Muscle layer of colon (tissue), 2 donors: Measurements from ENCODE around the gene TBC1D8.

Experiments used
- H3K27ac ChIP-seq: one replicate; pipeline ENCODE4 v1.7.0; 2013; ENCODE audit warnings: low read depth, mild to moderate bottlenecking, low read length, moderate library complexity
- H3K27me3 ChIP-seq, 2 donors: one replicate each; pipeline ENCODE4 v1.7.0; 2013; ENCODE audit warnings: low read length in 2 of 2, mild to moderate bottlenecking in 2 of 2; ENCODE audit not compliant: insufficient read depth in 2 of 2, control insufficient read depth in 1 of 2
- H3K36me3 ChIP-seq: one replicate; pipeline ENCODE4 v1.7.0; 2013; ENCODE audit warnings: mild to moderate bottlenecking, low read length; ENCODE audit not compliant: insufficient read depth
- H3K4me1 ChIP-seq: one replicate; pipeline ENCODE4 v1.7.0; 2013; ENCODE audit warnings: mild to moderate bottlenecking, low read length; ENCODE audit not compliant: insufficient read depth
- H3K4me3 ChIP-seq, 2 donors: one replicate each; pipeline ENCODE4 v1.7.0; 2013; ENCODE audit warnings: low read length in 2 of 2, low read depth in 1 of 2, mild to moderate bottlenecking in 1 of 2, moderate library complexity in 1 of 2
- H3K9ac ChIP-seq: one replicate; pipeline ENCODE4 v1.7.0; 2013; ENCODE audit warnings: low read length
- H3K9me3 ChIP-seq: one replicate; pipeline ENCODE4 v1.7.0; 2013; ENCODE audit warnings: mild to moderate bottlenecking, low read length
- donor health status: abdominal sarcoma.
- donor health status: Adenocarcinoma of cecum.

TBC1D8 gene

DNA sequence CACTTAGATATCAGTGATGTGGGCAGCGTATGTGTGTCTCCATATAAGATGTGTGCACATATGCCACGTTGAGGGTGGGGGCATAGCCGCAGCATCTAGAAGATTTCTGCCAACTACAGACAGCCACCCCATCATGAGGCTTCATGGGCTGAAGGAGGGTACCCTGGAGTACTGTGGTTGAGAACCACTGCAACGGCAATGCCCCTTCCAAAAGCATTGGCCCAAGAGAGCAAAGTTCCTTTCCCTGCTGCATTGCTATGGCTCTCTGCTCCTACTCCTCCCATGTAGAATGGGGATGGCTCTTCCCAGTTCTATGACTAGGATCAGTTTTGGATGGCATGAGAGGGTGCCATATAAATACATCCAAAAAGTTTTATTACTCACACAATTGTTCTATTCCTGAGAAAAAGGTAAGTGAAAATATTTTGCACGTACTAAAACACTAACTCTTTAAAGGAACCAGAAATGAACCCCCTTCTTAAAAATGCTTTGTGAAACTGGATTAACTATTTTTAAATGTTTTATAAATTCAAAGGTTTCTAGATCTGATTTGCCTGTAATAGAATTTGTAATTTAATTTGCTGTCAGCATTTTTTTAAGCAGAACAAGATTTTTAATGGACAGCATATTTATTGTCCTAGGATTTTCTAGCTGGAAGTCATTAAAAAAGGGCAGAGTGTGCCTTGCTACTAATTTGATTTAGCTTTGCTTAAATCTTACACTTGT lies 153.5 kb downstream of the TBC1D8 start:
- Histone ChIP-seq H3K36me3 (peaks cover 6% of the 10 kb centered on the region), H3K9me3 (no peaks in the 10 kb centered on the region), H3K9ac (no peak overlapping the region), H3K4me3 (no peak overlapping the region), H3K27ac (no peak overlapping the region), H3K27me3 (no peaks in the 10 kb centered on the region), H3K4me1 (peaks cover 4% of the 10 kb centered on the region)

DNA sequence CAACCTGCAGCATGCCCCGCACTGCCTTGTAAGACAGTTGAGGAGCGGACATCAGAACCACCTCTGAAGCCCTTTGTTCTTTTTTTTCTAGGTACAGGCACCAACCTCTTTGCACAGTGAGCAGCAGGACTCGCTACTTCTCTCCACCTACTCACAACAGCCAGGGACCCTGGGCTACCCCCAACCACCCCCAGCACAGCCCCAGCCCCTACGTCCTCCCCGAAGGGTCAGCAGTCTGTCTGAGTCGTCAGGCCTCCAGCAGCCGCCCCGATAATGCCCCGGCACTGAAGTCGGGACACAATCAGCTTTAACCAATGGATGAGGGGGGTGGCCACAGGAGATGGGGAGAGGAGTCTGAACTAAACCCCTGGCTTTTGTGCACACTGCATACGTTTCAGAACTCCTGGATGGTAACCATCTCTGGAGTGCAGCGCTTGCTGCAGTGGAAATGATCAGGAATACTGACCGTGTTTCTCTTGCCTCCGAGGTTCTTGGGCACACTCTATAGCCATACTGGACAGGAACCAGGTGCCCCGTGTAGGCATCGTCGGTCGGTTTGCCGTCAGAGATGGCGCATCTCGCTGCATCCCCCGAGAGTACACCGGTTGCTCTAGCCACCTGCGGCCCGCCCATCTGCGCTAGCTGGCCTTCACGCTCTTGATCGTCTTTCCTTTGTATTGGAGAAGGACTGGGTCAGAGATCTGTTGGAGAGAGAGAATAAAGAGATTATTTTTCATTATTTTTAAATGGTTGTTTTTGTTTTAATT lies 155.7 kb downstream of the TBC1D8 start:
- H3K27me3 ChIP-seq: no peaks in the 10 kb centered on the region
- no peak overlapping the region for H3K27ac ChIP-seq
- peaks cover 6% of the 10 kb centered on the region for H3K36me3 ChIP-seq
- no peaks in the 10 kb centered on the region for H3K4me1 ChIP-seq
- no peak overlapping the region for H3K9ac ChIP-seq
- no peak overlapping the region for H3K4me3 ChIP-seq
- H3K9me3 ChIP-seq: no peaks in the 10 kb centered on the region

DNA sequence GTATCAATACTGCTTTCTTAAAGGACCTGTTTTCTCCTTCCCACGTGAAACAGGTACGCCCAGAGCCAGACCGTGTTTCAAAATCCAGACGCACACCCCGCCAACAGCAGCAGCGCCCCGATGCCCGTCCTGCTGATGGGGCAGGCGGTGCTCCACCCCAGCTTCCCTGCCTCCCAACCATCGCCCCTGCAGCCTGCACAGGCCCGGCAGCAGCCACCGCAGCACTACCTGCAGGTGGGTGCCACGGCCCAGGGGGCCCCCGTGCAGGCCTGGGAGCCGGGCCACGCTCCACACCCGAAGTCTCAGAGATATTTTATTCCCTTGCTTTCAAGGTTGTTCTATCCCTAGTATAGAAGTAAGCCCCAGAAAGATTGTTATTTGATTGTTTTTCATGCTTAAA lies 157.9 kb downstream of the TBC1D8 start:
- Histone ChIP-seq H3K9ac (no peak overlapping the region), H3K4me1 (no peaks in the 10 kb centered on the region), H3K27me3 (no peaks in the 10 kb centered on the region), H3K4me3 (no peak overlapping the region), H3K9me3 (no peaks in the 10 kb centered on the region), H3K27ac (no peak overlapping the region), H3K36me3 (peaks cover 7% of the 10 kb centered on the region)

DNA sequence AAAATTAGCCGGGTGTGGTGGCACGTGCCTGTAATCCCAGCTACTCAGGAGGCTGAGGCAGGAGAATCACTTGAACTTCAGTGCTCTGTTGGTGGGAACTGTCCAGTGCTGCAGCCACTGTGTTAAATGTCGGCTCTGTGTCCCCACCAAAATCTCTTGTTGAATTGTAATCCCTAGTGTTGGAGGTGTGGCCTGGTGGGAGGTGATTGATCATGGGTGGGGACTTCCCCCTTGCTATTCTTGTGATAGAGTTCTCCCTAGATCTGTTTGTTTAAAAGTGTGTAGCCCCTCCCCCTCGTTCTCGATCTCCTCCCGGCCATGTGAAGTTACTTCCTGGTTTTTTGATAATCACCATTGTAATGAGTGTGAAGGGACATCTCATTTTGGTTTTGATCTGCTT lies 158.9 kb downstream of the TBC1D8 start:
- H3K27me3 ChIP-seq: no peaks in the 10 kb centered on the region
- no peak overlapping the region for H3K4me3 ChIP-seq
- no peaks in the 10 kb centered on the region for H3K9me3 ChIP-seq
- peaks cover 13% of the 10 kb centered on the region for H3K36me3 ChIP-seq
- H3K4me1 ChIP-seq: no peaks in the 10 kb centered on the region
- H3K27ac ChIP-seq: no peak overlapping the region
- no peak overlapping the region for H3K9ac ChIP-seq

DNA sequence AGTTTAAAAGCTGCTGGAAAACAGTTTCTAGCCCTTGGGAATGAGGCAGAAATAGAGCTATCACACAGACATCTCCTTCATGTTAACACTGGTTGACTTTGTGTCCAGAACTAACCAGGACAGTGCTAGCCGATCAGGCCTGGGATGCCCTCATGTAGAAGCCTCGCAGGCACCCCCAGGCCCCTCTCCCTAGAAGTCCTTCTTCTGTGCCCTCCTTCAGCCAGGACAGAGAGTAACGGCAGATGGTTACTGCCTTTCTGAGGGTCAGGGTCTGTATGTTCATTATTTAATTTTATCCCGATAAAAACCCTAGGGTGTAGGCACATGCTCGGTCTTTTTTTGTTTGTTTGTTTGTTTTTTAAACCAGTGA lies 159.8 kb downstream of the TBC1D8 start:
- Histone ChIP-seq H3K27ac (no peak overlapping the region), H3K9ac (no peak overlapping the region), H3K9me3 (no peaks in the 10 kb centered on the region), H3K27me3 (no peaks in the 10 kb centered on the region), H3K4me3 (no peak overlapping the region), H3K36me3 (peaks cover 13% of the 10 kb centered on the region), H3K4me1 (no peaks in the 10 kb centered on the region)

DNA sequence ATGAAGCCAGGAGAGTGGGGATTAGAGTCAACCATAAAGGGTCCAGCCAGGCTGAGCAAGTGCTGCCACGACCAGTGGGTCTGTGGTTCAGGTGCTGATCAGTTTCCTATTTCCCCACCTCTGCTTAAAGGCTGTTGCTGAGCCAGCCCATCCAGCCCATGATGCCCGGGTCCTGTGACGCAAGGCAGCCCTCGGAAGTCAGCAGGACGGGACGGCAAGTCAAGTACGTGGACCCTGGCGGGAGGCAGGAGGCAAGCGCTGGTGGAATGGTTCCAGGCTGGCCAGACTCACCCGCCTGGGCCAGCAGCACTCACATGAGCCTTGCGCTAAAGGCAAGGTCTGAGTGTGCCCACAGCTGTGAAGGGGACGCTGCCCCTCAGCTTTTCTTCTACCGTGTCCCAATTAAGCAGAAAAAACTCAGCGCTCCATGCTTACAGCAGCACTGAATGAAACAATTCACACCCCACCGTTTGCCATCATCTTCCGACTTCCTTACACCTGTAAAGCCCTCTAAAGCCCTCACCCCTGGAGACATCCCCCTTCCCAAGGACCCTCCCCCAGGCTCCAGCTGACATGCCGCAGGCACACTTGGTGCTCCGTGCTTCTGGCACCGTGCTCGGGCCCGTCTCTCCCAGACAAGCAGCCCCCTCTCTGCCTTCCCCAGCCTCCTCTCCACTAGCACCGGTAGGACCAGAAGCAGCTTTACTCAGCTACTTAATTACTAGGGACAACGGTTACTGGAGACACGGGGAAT lies 160.4 kb downstream of the TBC1D8 start:
- peaks cover 13% of the 10 kb centered on the region for H3K36me3 ChIP-seq

DNA sequence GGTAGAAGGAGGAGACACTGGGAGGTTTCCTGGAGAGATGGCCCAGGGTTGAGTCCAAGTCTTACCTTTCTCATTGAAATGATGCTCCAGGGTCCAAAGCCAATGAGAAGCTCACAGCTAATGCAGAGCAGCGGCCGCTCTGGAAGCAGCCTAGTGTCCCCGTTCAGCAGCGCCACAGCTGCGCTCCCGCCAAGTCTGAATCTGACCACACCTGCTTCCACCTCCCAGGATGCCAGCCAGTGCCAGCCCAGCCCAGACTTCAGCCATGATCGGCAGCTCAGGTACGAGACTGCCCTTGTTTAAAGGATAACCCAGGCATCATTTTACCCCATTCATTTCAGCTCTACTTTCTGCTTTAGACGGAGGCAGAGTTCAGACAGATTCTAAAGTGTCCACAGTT lies 161.0 kb downstream of the TBC1D8 start:
- Histone ChIP-seq H3K4me1 (no peaks in the 10 kb centered on the region), H3K4me3 (no peak overlapping the region), H3K27ac (no peak overlapping the region), H3K9ac (no peak overlapping the region), H3K9me3 (no peaks in the 10 kb centered on the region), H3K27me3 (no peaks in the 10 kb centered on the region), H3K36me3 (peaks cover 13% of the 10 kb centered on the region)

More for the DNA sequence above, 160.4 kb downstream of the TBC1D8 start:
- Histone ChIP-seq H3K27ac (no peak overlapping the region), H3K9ac (no peak overlapping the region), H3K27me3 (no peaks in the 10 kb centered on the region), H3K9me3 (no peaks in the 10 kb centered on the region), H3K4me1 (no peaks in the 10 kb centered on the region), H3K4me3 (no peak overlapping the region)

DNA sequence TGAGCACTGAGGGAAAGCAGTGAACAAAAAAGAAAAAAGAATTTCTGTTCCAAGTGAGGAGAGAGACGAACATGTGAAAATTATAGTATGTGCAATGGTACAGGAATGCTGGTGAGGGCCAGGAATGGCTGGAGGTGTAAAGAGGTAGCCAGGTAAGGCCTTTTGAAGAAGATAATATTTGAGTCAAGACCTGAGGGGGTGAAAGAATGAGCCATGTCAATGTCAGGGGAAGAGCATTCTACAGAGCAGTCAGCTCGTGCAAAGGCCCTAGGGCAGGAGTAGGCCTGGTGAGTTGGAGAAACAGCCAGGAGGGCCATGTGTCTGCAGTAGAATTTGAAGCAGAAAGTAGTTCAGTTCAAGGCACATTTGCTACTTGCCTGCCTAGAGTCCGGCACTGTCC lies 161.5 kb downstream of the TBC1D8 start:
- no peak overlapping the region for H3K4me3 ChIP-seq
- no peaks in the 10 kb centered on the region for H3K4me1 ChIP-seq
- H3K36me3 ChIP-seq: peaks cover 13% of the 10 kb centered on the region
- H3K9ac ChIP-seq: no peak overlapping the region
- H3K27ac ChIP-seq: no peak overlapping the region
- no peaks in the 10 kb centered on the region for H3K9me3 ChIP-seq
- H3K27me3 ChIP-seq: no peaks in the 10 kb centered on the region

DNA sequence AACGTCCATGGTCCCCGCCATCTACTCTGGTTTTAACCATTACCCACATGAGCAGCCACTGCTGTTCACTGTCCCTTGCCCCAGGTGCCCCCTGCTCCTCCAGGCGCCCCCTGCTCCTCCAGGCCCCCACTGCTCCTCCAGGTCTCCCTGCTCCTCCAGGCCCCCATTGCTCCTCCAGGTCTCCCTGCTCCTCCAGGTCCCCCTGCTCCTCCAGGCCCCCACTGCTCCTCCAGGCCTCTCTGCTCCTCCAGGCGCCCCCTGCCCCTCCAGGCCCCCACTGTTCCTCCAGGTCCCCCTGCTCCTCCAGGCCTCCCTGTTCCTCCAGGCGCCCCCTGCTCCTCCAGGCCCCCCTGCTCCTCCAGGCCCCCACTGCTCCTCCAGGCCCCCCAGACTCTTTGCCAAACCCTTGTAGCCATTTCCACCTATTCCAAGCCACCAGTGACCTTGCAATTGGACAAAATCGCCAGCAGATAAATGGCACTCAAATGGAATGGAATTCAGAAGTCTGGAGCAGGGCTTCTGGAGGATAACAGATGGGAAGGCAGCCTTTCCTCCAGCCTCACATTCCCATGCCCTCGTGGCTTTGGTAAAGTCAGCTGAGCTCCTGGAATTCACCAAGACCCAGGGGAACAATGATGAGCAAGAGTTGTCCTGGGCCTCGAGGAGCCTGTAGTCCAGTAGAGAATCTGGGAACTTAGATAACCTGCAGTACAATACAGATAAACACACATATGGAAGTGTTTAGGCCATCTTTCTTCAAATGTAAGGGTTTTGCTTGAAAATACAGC lies 162.4 kb downstream of the TBC1D8 start:
- H3K27ac ChIP-seq: no peak overlapping the region
- H3K36me3 ChIP-seq: peaks cover 7% of the 10 kb centered on the region
- H3K4me1 ChIP-seq: no peaks in the 10 kb centered on the region
- no peaks in the 10 kb centered on the region for H3K9me3 ChIP-seq
- no peaks in the 10 kb centered on the region for H3K27me3 ChIP-seq
- H3K4me3 ChIP-seq: no peak overlapping the region
- H3K9ac ChIP-seq: no peak overlapping the region

DNA sequence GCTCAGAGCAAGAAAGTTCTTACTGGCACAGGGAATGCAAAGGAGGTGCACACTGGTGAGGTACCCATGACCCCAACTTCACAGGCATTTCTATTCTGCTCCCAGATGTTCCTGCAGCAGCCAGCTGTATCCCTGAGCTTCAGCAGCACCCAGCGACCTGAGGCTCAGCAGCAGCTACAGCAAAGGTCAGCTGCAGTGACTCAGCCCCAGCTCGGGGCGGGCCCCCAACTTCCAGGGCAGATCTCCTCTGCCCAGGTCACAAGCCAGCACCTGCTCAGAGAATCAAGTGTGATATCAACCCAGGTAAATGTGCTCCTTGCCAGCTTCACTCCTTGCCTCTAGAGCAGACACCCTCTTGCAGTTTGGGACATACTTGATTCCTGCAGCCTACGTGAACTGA lies 163.2 kb downstream of the TBC1D8 start:
- Histone ChIP-seq H3K36me3 (peaks cover 7% of the 10 kb centered on the region), H3K9me3 (no peaks in the 10 kb centered on the region), H3K9ac (no peak overlapping the region), H3K27me3 (no peaks in the 10 kb centered on the region), H3K4me3 (no peak overlapping the region), H3K27ac (no peak overlapping the region), H3K4me1 (no peaks in the 10 kb centered on the region)

DNA sequence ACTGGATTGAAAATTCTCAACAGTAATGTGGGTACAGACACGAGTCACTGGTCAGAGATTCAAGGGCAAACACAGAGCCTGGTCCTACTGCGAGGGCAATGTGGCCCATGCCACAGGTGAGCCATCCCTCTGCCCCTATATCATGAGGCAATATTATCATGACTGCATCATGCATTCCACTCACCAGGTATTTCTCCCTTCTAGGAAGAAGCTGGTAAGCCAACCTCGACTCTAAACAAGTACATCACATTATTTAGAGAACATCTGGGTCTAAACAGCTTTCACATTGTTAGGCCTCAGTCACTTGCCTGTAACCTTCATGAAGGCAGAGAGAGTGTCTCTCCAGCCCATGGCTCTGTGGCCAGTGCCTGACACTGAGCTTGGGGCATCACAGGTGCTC lies 163.6 kb downstream of the TBC1D8 start:
- Histone ChIP-seq H3K36me3 (peaks cover 9% of the 10 kb centered on the region), H3K9ac (no peak overlapping the region), H3K27me3 (no peaks in the 10 kb centered on the region), H3K4me1 (no peaks in the 10 kb centered on the region), H3K27ac (no peak overlapping the region), H3K9me3 (no peaks in the 10 kb centered on the region), H3K4me3 (no peak overlapping the region)
